AG09319 (cell line): Measurements from ENCODE around the gene EIF4E1B.

ENCODE experiments used
- DNase-seq: peaks from one replicate; pipeline ENCODE4 v3.0.0-alpha.2; 2010; ENCODE audit warnings: low read depth; ENCODE audit errors: extremely low read depth
- CTCF ChIP-seq: IDR thresholded peaks from 2 replicates; pipeline ENCODE4 v1.5.1; 2011; ENCODE audit warnings: low read depth, mild to moderate bottlenecking, inconsistent platforms, low read length, moderate library complexity

The EIF4E1B gene

DNA sequence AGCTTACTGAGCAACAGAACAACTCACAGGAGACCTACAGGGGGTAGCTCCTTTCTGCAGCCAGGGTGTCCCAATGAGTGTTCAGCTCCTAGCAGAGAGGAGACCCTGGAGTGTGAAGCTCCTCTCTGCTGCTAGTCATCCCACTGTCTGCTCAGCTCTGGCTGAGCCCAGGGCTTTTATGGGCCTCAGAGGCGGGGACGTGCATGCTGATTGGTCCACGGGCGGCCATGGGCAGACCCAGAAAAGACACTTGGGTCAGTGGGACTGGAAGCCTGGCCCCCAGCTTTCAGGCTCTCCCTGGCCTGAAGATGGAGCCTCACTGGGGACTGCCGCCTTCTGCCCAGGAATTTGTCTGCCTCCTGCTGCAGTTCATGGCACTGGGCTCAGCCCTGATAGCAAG, 57.4 kb downstream of the EIF4E1B start:
- DNase-seq: no peak
- TF ChIP-seq CTCF: no peak

GRCh38 chr5:176690911-176691310, 60.4 kb downstream of the EIF4E1B start:
- TF ChIP-seq CTCF: no peak
- no peak for DNase-seq

DNA sequence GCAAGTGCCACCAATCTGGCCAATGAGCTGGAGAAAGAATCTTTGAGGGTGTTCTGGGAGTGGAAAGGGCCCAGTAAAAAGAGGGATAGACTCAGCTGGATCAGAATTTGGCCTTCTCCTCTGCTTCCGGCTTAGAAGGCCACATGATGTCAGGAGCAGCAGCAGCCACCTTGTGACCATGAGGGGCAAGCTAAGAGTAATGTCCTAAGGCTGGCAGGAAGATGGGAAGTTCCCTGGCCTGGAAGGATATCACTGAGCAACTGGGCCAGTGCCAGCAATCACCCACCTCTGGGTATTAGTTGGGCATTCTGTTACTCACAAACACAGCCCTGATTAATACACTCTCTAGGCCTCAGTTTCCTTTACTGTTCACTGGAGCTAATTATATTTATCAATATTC, 61.0 kb downstream of the EIF4E1B start:
- no peak for TF ChIP-seq CTCF
- no peak for DNase-seq

- no peak for DNase-seq
- no peak for TF ChIP-seq CTCF
These were observed 61.9 kb downstream of the EIF4E1B start for GRCh38 chr5:176692326-176692725.

DNA sequence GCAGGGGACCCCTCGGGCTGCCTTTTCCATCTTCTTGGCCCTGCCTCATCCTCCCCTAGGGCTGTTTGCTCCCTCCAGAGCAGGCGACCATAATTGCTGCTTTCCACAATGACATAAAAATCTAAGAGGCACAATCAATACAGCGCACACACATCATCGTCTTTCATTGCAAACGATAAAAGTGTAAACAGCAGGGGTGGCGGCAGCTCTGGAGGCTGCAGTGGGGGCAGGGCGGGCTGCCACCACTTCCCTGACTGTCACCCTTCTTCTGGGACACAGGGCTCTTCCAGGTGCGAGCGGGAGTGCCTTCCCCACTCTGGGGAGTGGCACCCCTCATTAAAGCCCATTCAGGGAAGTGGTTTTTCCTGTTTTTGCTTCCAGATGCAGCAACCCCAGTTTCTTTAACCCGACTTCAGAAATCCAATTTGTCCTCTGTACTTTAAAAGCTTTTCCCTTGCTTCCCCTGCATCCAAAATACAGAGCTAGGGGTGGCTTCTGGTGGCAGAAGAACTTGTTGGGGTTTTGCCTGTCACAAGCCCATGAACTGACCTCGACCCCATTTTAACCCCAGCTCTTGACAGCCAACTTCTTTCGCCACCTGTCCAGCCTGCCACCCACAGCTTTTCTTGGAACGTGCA, 62.5 kb downstream of the EIF4E1B start:
- no peak for TF ChIP-seq CTCF

DNA sequence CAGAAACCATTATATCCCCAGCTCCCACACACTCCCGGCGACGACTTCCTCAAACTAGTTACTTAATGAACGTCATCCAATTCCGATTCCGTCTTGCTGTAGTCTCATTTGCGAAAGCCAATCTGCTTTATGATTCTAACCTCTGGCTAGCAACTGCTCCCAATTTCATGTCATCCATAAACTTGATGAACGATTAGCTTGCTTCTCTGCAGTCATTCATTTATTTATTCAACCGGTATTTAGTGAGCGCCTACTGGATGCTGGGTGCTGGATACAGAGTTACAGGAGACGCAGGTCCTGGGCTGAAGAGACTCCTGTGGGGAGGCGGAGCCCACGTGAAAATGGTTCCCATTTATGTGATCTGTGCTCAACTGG, 63.0 kb downstream of the EIF4E1B start:
- no peak for TF ChIP-seq CTCF

More for the DNA sequence above, 62.5 kb downstream of the EIF4E1B start:
- no peak for DNase-seq

GRCh38 chr5:176694146-176694545, 63.7 kb downstream of the EIF4E1B start:
- no peak for DNase-seq
- TF ChIP-seq CTCF: no peak

More for the DNA sequence above, 63.0 kb downstream of the EIF4E1B start:
- no peak for DNase-seq
